PFSK-1 (cell line): ENCODE measurements around the gene SERPINB13.

Experiments
- FOXP2 ChIP-seq: optimal IDR thresholded peaks from 2 replicates; pipeline ENCODE3; 2011; ENCODE audit warnings: borderline replicate concordance, control low read depth, inconsistent platforms; ENCODE audit not compliant: insufficient read depth; ENCODE audit errors: extremely low read length, extremely low read depth
- POLR2AphosphoS5 ChIP-seq: IDR thresholded peaks from 2 replicates; pipeline ENCODE4 v1.6.1; 2012; ENCODE audit warnings: low read depth, mild to moderate bottlenecking, control low read depth, low read length, moderate library complexity
- SIN3A ChIP-seq: IDR thresholded peaks from 2 replicates; pipeline ENCODE4 v1.6.1; 2012; ENCODE audit warnings: mild to moderate bottlenecking, low read length, moderate library complexity, borderline replicate concordance; ENCODE audit not compliant: insufficient read depth
- TAF1 ChIP-seq: IDR thresholded peaks from 2 replicates; pipeline ENCODE4 v1.6.1; 2012; ENCODE audit warnings: low read length, control low read depth, borderline replicate concordance; ENCODE audit not compliant: insufficient read depth
- TF ChIP-seq, protein P1 (sequence below), 2 experiments: IDR thresholded peaks; 2 replicates each; pipeline versions ENCODE4 v1.6.1 to v1.8.0; 2011 to 2012; ENCODE audit warnings: low read depth in 2 of 2, low read length in 2 of 2, control low read depth in 1 of 2, inconsistent platforms in 1 of 2, mild to moderate bottlenecking in 1 of 2, moderate library complexity in 1 of 2; ENCODE audit not compliant: insufficient read depth in 1 of 2

- TF ChIP-seq, protein P1, sequence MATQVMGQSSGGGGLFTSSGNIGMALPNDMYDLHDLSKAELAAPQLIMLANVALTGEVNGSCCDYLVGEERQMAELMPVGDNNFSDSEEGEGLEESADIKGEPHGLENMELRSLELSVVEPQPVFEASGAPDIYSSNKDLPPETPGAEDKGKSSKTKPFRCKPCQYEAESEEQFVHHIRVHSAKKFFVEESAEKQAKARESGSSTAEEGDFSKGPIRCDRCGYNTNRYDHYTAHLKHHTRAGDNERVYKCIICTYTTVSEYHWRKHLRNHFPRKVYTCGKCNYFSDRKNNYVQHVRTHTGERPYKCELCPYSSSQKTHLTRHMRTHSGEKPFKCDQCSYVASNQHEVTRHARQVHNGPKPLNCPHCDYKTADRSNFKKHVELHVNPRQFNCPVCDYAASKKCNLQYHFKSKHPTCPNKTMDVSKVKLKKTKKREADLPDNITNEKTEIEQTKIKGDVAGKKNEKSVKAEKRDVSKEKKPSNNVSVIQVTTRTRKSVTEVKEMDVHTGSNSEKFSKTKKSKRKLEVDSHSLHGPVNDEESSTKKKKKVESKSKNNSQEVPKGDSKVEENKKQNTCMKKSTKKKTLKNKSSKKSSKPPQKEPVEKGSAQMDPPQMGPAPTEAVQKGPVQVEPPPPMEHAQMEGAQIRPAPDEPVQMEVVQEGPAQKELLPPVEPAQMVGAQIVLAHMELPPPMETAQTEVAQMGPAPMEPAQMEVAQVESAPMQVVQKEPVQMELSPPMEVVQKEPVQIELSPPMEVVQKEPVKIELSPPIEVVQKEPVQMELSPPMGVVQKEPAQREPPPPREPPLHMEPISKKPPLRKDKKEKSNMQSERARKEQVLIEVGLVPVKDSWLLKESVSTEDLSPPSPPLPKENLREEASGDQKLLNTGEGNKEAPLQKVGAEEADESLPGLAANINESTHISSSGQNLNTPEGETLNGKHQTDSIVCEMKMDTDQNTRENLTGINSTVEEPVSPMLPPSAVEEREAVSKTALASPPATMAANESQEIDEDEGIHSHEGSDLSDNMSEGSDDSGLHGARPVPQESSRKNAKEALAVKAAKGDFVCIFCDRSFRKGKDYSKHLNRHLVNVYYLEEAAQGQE (IDR thresholded peaks at IDR 0.05; ENCODE audit: insufficient read depth in 1 of 2, low read depth in 2 of 2, low read length in 2 of 2) = no peak
- TF ChIP-seq POLR2AphosphoS5 (no peak), TAF1 (no peak), SIN3A (no peak), FOXP2 (no peak)
These were observed at the start of gene SERPINB13 for GRCh38 chr18:63586966-63587365.
